H1 (cell line): ENCODE results near the gene MDFI. TPM values are rescaled to one million over a fixed set of nuclear protein-coding genes. Genes with fewer than 3 reads are reported as not detected.

Source experiments
- CTCF ChIA-PET: fragments of 300-600 bp; sonication (Branson Sonifier 250); formaldehyde crosslinking; loops from one replicate; lab custom pipeline; 2021; ENCODE audit not compliant: partially characterized antibody; lab: Charles Lee
- POLR2A ChIA-PET: fragments of 300-600 bp; sonication (Branson Sonifier 250); formaldehyde crosslinking; loops from one replicate; lab custom pipeline; 2021; ENCODE audit warnings: inconsistent platforms; ENCODE audit not compliant: partially characterized antibody; lab: Charles Lee
- DNase-seq, 2 experiments: peaks; one replicate each; pipeline versions ENCODE4 v3.0.0 to v3.0.0-alpha.2; 2010 to 2022; ENCODE audit warnings: low spot score in 2 of 2, low read depth in 1 of 2, mixed read lengths in 1 of 2
- FAIRE-seq: peaks from 2 replicates; lab custom pipeline; 2011; peaks lifted over from hg19 to GRCh38; lab: Jason Lieb, UNC
- H2AFZ ChIP-seq: 2 replicates; pipeline ENCODE4 v1.8.1; 2012; ENCODE audit warnings: low read length, inconsistent platforms
- H2AK5ac ChIP-seq: 2 replicates; pipeline ENCODE4 v1.6.1; 2013; ENCODE audit warnings: low read depth, low read length
- H2BK120ac ChIP-seq: replicated peaks from 2 replicates; pipeline ENCODE3; 2013; ENCODE audit warnings: low read depth, low read length, inconsistent platforms
- H2BK12ac ChIP-seq: 2 replicates; pipeline ENCODE4 v1.6.1; 2013; ENCODE audit warnings: low read depth, low read length
- H2BK15ac ChIP-seq: 2 replicates; pipeline ENCODE4 v1.6.1; 2013; ENCODE audit warnings: low read length
- H2BK20ac ChIP-seq: 2 replicates; pipeline ENCODE4 v1.6.1; 2013; ENCODE audit warnings: low read length
- H2BK5ac ChIP-seq: 2 replicates; pipeline ENCODE4 v1.6.1; 2013; ENCODE audit warnings: low read depth, low read length
- H3K14ac ChIP-seq: 2 replicates; pipeline ENCODE4 v1.6.1; 2013; ENCODE audit warnings: inconsistent platforms; ENCODE audit not compliant: insufficient read length
- H3K18ac ChIP-seq: 2 replicates; pipeline ENCODE4 v1.6.1; 2013; ENCODE audit warnings: low read length; ENCODE audit errors: extremely low read depth
- H3K23ac ChIP-seq: 2 replicates; pipeline ENCODE4 v1.6.1; 2013; ENCODE audit warnings: inconsistent platforms; ENCODE audit not compliant: insufficient read length
- H3K23me2 ChIP-seq: 2 replicates; pipeline ENCODE4 v1.6.1; 2013; ENCODE audit warnings: low read depth, low read length
- H3K27ac ChIP-seq: 2 replicates; pipeline ENCODE4 v1.6.1; 2011; ENCODE audit warnings: low read depth, low read length, inconsistent platforms
- H3K27me3 ChIP-seq, 4 experiments: replicated peaks in 1 of 4; 1 replicate in 1 of 4; 2 replicates in 3 of 4; pipeline versions ENCODE4 v1.6.1 to v1.8.1; 2011 to 2013; ENCODE audit warnings: low read length in 3 of 4, mild to moderate bottlenecking in 3 of 4, inconsistent platforms in 2 of 4, mixed read lengths in 2 of 4, moderate library complexity in 1 of 4; ENCODE audit not compliant: control insufficient read depth in 3 of 4, insufficient read depth in 3 of 4; ENCODE audit errors: extremely low read depth in 1 of 4
- H3K36me3 ChIP-seq, 4 experiments: 2 replicates each; pipeline versions ENCODE4 v1.6.1 to v1.8.1; 2011 to 2013; ENCODE audit warnings: mild to moderate bottlenecking in 4 of 4, low read length in 3 of 4, moderate library complexity in 2 of 4, control low read depth in 1 of 4, inconsistent platforms in 1 of 4; ENCODE audit not compliant: insufficient read depth in 4 of 4, control insufficient read depth in 2 of 4
- H3K4ac ChIP-seq: replicated peaks from 2 replicates; pipeline ENCODE3; 2013; ENCODE audit warnings: low read length, low read depth, mixed read lengths, inconsistent platforms; ENCODE audit not compliant: insufficient read length
- H3K4me1 ChIP-seq, 4 experiments: replicated peaks in 1 of 4; 1 replicate in 1 of 4; 2 replicates in 3 of 4; pipeline versions ENCODE4 v1.6.1 to v1.8.1; 2011 to 2013; ENCODE audit warnings: low read length in 3 of 4, inconsistent platforms in 2 of 4, mixed read lengths in 1 of 4; ENCODE audit not compliant: insufficient read depth in 4 of 4, control insufficient read depth in 3 of 4
- H3K4me2 ChIP-seq, 2 experiments: 2 replicates each; pipeline versions ENCODE4 v1.6.1 to v1.8.1; 2011 to 2013; ENCODE audit warnings: low read depth in 2 of 2, low read length in 2 of 2, control low read depth in 1 of 2, inconsistent platforms in 1 of 2, mild to moderate bottlenecking in 1 of 2; ENCODE audit not compliant: insufficient read depth in 1 of 2
- H3K4me3 ChIP-seq, 4 experiments: fragments of 200-600, 300-600 bp in 1 of 4; sonication (generic), shearing (Covaris generic), sonication (Bioruptor Twin) in 1 of 4; 2 replicates each; pipeline versions ENCODE4 v1.5.1 to v1.8.1; 2011 to 2016; ENCODE audit warnings: low read length in 4 of 4, low read depth in 3 of 4, control low read depth in 2 of 4, inconsistent platforms in 2 of 4, mild to moderate bottlenecking in 2 of 4, mixed read lengths in 1 of 4, moderate library complexity in 1 of 4; ENCODE audit not compliant: insufficient read depth in 2 of 4; ENCODE audit errors: extremely low read depth in 1 of 4
- H3K56ac ChIP-seq: replicated peaks from 2 replicates; pipeline ENCODE3; 2013; ENCODE audit warnings: low read depth, mild to moderate bottlenecking, mixed read lengths, low read length, inconsistent platforms; ENCODE audit not compliant: insufficient read length
- H3K79me1 ChIP-seq: 2 replicates; pipeline ENCODE4 v1.6.1; 2013; ENCODE audit warnings: low read depth, low read length, control low read depth
- H3K79me2 ChIP-seq, 2 experiments: 2 replicates each; pipeline versions ENCODE4 v1.6.1 to v1.8.1; 2012 to 2013; ENCODE audit warnings: low read length in 2 of 2, mild to moderate bottlenecking in 2 of 2, inconsistent platforms in 1 of 2; ENCODE audit not compliant: insufficient read depth in 2 of 2, control insufficient read depth in 1 of 2
- H3K9ac ChIP-seq, 4 experiments: replicated peaks in 1 of 4; 1 replicate in 1 of 4; 2 replicates in 3 of 4; pipeline versions ENCODE4 v1.6.1 to v1.8.1; 2011 to 2013; ENCODE audit warnings: low read depth in 3 of 4, low read length in 3 of 4, control low read depth in 2 of 4, mild to moderate bottlenecking in 2 of 4, moderate library complexity in 2 of 4, inconsistent platforms in 1 of 4; ENCODE audit errors: extremely low read depth in 1 of 4
- H3K9me3 ChIP-seq, 2 experiments: 2 replicates each; pipeline versions ENCODE4 v1.6.1 to v1.8.1; 2012 to 2013; ENCODE audit warnings: mild to moderate bottlenecking in 2 of 2, moderate library complexity in 2 of 2, control low read depth in 1 of 2, inconsistent platforms in 1 of 2, low read depth in 1 of 2, low read length in 1 of 2, mixed read lengths in 1 of 2; ENCODE audit not compliant: insufficient read depth in 2 of 2
- H4K20me1 ChIP-seq, 2 experiments: replicated peaks in 1 of 2; 2 replicates each; pipeline versions ENCODE3 to v1.8.1; 2011 to 2013; ENCODE audit warnings: inconsistent platforms in 2 of 2, low read length in 2 of 2, mild to moderate bottlenecking in 1 of 2; ENCODE audit not compliant: insufficient read depth in 2 of 2, control insufficient read depth in 1 of 2
- H4K5ac ChIP-seq: 2 replicates; pipeline ENCODE4 v1.6.1; 2013; ENCODE audit warnings: low read length, low read depth, mixed read lengths, inconsistent platforms; ENCODE audit not compliant: insufficient read length
- H4K8ac ChIP-seq: 2 replicates; pipeline ENCODE4 v1.8.0; 2013; ENCODE audit warnings: mild to moderate bottlenecking, moderate library complexity, low read length, inconsistent platforms; ENCODE audit not compliant: insufficient read depth; ENCODE audit errors: extremely low read depth
- H4K91ac ChIP-seq: replicated peaks from 2 replicates; pipeline ENCODE3; 2013; ENCODE audit warnings: low read length, mixed read lengths, inconsistent platforms; ENCODE audit not compliant: insufficient read length
- GTF2F1 ChIP-seq: IDR thresholded peaks from 2 replicates; pipeline ENCODE4 v1.6.1; 2012; ENCODE audit warnings: low read depth, low read length, improper control_type of control experiment, borderline replicate concordance
- KDM5A ChIP-seq: fragments of 200-600 bp; IDR thresholded peaks from 2 replicates; pipeline ENCODE4 v1.7.1; 2012; ENCODE audit warnings: mild to moderate bottlenecking, low read length, inconsistent platforms, mixed read lengths
- WGBS, 2 experiments: shearing (Covaris generic) in 1 of 2; methylation state at CpG; one replicate each; pipeline versions ENCODE4 v1.1.6 to v1.1.7; 2013 to 2015; ENCODE audit warnings: low lambda C conversion rate in 2 of 2, mixed read lengths in 2 of 2, inconsistent platforms in 1 of 2, low coverage in 1 of 2, missing lambda C conversion rate in 1 of 2; ENCODE audit not compliant: insufficient replicate concordance in 2 of 2, insufficient coverage in 1 of 2, insufficient read length in 1 of 2; ENCODE audit errors: extremely low coverage in 1 of 2, missing lambda C conversion rate in 1 of 2; 5-methylcytosine and 5-hydroxymethylcytosine counted together
- polyA plus RNA-seq, 7 experiments: library from polyadenylated mRNA; depleted of rRNA in 3 of 7; stranded (reverse) in 5 of 7; unstranded in 2 of 7; fragments of >200 nt in 5 of 7; fragments of 200-250 nt in 2 of 7; gene quantifications; 1 replicate in 5 of 7; 2 replicates in 1 of 7; 4 replicates in 1 of 7; pipeline versions ENCODE4 v1.2.1 to v1.2.3, GENCODE V29; 2011 to 2013; ENCODE audit warnings: missing spikeins in 2 of 7, mixed read lengths in 2 of 7
- total RNA-seq: library from RNA; stranded (reverse); fragmentation: NEBNext Ultra II Directional; extraction: Animal tissue kit (Norgen Biotek cat#: 25700); gene quantifications from 2 replicates; pipeline ENCODE4 v1.2.1, GENCODE V29; 2021

Gene MDFI
- total and polyA plus RNA-seq, 2 of the 8 experiments (the other 6 are each of a cell fraction or from before 2014, with no cell fraction given): 41.0 to 65.6 TPM

- Histone ChIP-seq H3K23me2 (no peaks in the 10 kb centered on the region), H3K56ac (no peak overlapping the region), H3K23ac (no peak overlapping the region), H4K8ac (no peak overlapping the region), H2AFZ (no peak overlapping the region), H3K4me3 (no peak overlapping the region), H3K27ac (no peak overlapping the region), H2AK5ac (no peak overlapping the region), H3K9ac (no peak overlapping the region), H3K27me3 (no peaks in the 10 kb centered on the region), H4K20me1 (peaks cover 0 to 2% of the 10 kb centered on the region in 2 experiments), H2BK120ac (no peak overlapping the region), H4K5ac (no peak overlapping the region), H2BK5ac (no peak overlapping the region), H3K9me3 (no peaks in the 10 kb centered on the region), H3K4ac (no peak overlapping the region), H2BK12ac (no peak overlapping the region), H3K36me3 (no peaks in the 10 kb centered on the region), H3K18ac (no peak overlapping the region), H3K79me1 (no peaks in the 10 kb centered on the region), H3K4me2 (no peak overlapping the region), H2BK15ac (no peak overlapping the region), H3K14ac (no peak overlapping the region), H3K4me1 (peaks cover 3 to 27% (median 17%) of the 10 kb centered on the region in 4 experiments), H2BK20ac (no peak overlapping the region), H4K91ac (no peak overlapping the region), H3K79me2 (no peaks in the 10 kb centered on the region)
- CTCF ChIA-PET: interaction anchor here (0.7 to 27.7 kb wide), 18 partner anchors 10 to 228 kb away, joined by 3 to 361 read pairs (median 5); no protein-coding TSS in a partner anchor
- no peak for FAIRE-seq
- POLR2A ChIA-PET: interaction anchor here (1.2 to 1.3 kb wide), 3 partner anchors 21 to 91 kb away, joined by 3 read pairs; no protein-coding TSS in a partner anchor
- WGBS, 2 experiments: 86% methylated on average over 10 of the region's 10 CpGs; no CpG with 5 or more reads in 1 of the 2 experiments
- no peak for DNase-seq
- no peak for TF ChIP-seq KDM5A
- TF ChIP-seq GTF2F1: no peak
These were observed 42.1 kb upstream of the MDFI start for GRCh38 chr6:41596096-41596685.
